Astrocyte (in vitro differentiated cells and primary cell): Measurements from ENCODE around the gene MICAL3.

ENCODE experiments used
- EZH2 ChIP-seq: IDR thresholded peaks from 2 replicates; pipeline ENCODE4 v1.6.1; 2012; ENCODE audit warnings: mild to moderate bottlenecking, low read length, inconsistent platforms; ENCODE audit not compliant: insufficient read depth
- TF ChIP-seq, protein P1 (sequence below): IDR thresholded peaks from 2 replicates; pipeline ENCODE4 v1.5.1; 2011; ENCODE audit warnings: low read depth, mild to moderate bottlenecking, inconsistent platforms, low read length, moderate library complexity; ENCODE audit not compliant: insufficient read depth

DNA sequence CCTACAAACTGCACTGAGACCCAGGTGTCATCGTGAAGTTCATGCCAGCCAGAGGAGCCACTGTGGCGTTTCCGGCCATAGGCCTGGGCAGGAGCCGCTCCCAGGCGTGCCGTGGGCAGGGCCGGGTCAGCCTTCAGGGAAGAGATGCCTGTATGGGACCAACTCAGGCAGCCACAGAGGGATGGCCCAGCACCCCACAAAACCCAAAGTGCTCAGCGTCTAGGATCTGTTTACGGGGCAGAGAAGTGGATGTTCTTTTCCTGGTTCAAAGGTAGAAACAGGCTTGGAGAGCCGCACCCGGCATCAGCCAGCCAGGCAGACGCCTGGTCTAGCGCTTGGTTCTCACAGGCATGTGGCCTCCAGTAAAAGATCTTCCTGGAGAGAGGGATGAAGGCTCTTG is 241.7 kb downstream of the MICAL3 start:
- TF ChIP-seq, protein P1, sequence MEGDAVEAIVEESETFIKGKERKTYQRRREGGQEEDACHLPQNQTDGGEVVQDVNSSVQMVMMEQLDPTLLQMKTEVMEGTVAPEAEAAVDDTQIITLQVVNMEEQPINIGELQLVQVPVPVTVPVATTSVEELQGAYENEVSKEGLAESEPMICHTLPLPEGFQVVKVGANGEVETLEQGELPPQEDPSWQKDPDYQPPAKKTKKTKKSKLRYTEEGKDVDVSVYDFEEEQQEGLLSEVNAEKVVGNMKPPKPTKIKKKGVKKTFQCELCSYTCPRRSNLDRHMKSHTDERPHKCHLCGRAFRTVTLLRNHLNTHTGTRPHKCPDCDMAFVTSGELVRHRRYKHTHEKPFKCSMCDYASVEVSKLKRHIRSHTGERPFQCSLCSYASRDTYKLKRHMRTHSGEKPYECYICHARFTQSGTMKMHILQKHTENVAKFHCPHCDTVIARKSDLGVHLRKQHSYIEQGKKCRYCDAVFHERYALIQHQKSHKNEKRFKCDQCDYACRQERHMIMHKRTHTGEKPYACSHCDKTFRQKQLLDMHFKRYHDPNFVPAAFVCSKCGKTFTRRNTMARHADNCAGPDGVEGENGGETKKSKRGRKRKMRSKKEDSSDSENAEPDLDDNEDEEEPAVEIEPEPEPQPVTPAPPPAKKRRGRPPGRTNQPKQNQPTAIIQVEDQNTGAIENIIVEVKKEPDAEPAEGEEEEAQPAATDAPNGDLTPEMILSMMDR, result no peak
- no peak for TF ChIP-seq EZH2
